HepG2 (cell line): ENCODE measurements around the gene GPR137. TPM values are rescaled to one million over a fixed set of nuclear protein-coding genes. Genes with fewer than 3 reads are reported as not detected.

Source experiments
- CHD2 ChIP-seq: IDR thresholded peaks from 2 replicates; pipeline ENCODE4 v1.6.1; 2011; ENCODE audit warnings: low read depth, low read length, improper control_type of control experiment
- FOXA3 ChIP-seq: IDR thresholded peaks from 2 replicates; pipeline ENCODE4 v1.6.1; 2016; ENCODE audit warnings: missing genetic modification reagents, missing compliant biosample characterization
- GZF1 ChIP-seq: sonication (generic); formaldehyde crosslinking; IDR thresholded peaks from 2 replicates; pipeline ENCODE4 v1.5.1; 2020; ENCODE audit warnings: mild to moderate bottlenecking, missing genetic modification reagents
- KLF16 ChIP-seq, 2 experiments: sonication (generic) in 1 of 2; formaldehyde crosslinking in 1 of 2; IDR thresholded peaks; 2 replicates each; pipeline versions ENCODE4 v1.6.1 to v1.8.0; 2016 to 2023; ENCODE audit warnings: missing genetic modification reagents in 2 of 2, missing compliant biosample characterization in 1 of 2
- MTA3 ChIP-seq: sonication (generic); formaldehyde crosslinking; IDR thresholded peaks from 2 replicates; pipeline ENCODE4 v1.4.0; 2020; ENCODE audit warnings: missing genetic modification reagents
- NFRKB ChIP-seq: fragments of 450-650 bp; IDR thresholded peaks from 2 replicates; pipeline ENCODE4 v1.6.1; 2017
- PHF21A ChIP-seq: sonication (generic); formaldehyde crosslinking; IDR thresholded peaks from 2 replicates; pipeline ENCODE4 v1.5.0; 2020; ENCODE audit warnings: mild to moderate bottlenecking, missing genetic modification reagents
- RNF2 ChIP-seq: fragments of 450-650 bp; conservative IDR thresholded peaks from 2 replicates; pipeline ENCODE4 v1.6.1; 2016; ENCODE audit warnings: low read depth
- SRSF1 ChIP-seq: fragments of 200-400 bp; formaldehyde crosslinking; optimal IDR thresholded peaks from 2 replicates; pipeline ENCODE3; 2017; ENCODE audit warnings: mild to moderate bottlenecking, low read depth, low read length, moderate library complexity
- TCF7L2 ChIP-seq: IDR thresholded peaks from 2 replicates; pipeline ENCODE4 v1.6.1; 2011; ENCODE audit warnings: mild to moderate bottlenecking, low read depth, low read length, moderate library complexity
- TMF1 ChIP-seq: sonication (generic); formaldehyde crosslinking; IDR thresholded peaks from 2 replicates; pipeline ENCODE4 v1.8.1; 2022; ENCODE audit warnings: low read depth, missing genetic modification reagents
- ZBTB7A ChIP-seq: sonication (generic); formaldehyde crosslinking; IDR thresholded peaks from 2 replicates; pipeline ENCODE4 v1.8.0; 2022; ENCODE audit warnings: mild to moderate bottlenecking, missing genetic modification reagents
- ZNF772 ChIP-seq: sonication (generic); formaldehyde crosslinking; IDR thresholded peaks from 2 replicates; pipeline ENCODE4 v1.5.0; 2020; ENCODE audit warnings: mild to moderate bottlenecking, missing genetic modification reagents
- ZNF775 ChIP-seq: sonication (generic); formaldehyde crosslinking; IDR thresholded peaks from 2 replicates; pipeline ENCODE4 v1.4.0; 2020; ENCODE audit warnings: missing genetic modification reagents, mild to moderate bottlenecking, moderate library complexity, borderline replicate concordance
- polyA plus RNA-seq, 8 experiments: library from polyadenylated mRNA; depleted of rRNA in 3 of 8; stranded (reverse) in 7 of 8; unstranded in 1 of 8; fragments of >200 nt; fragmentation: Illumina TruSeq in 4 of 8; extraction: Trizol in 4 of 8; gene quantifications; 2 replicates each; pipeline versions ENCODE4 v1.2.1 to v1.2.3, GENCODE V29; 2011 to 2016; ENCODE audit warnings: low read depth in 4 of 8, missing spikeins in 1 of 8, mixed read lengths in 1 of 8; ENCODE audit not compliant: insufficient read depth in 1 of 8
- total RNA-seq, 5 experiments: library from RNA; depleted of rRNA; stranded (reverse); fragments of >200 nt; fragmentation: Illumina TruSeq; extraction: Trizol; gene quantifications; 2 replicates each; pipeline ENCODE4 v1.2.3, GENCODE V29; 2016; ENCODE audit warnings: low read depth in 1 of 5
- TF ChIP-seq, protein P1 (sequence below): sonication (generic); formaldehyde crosslinking; IDR thresholded peaks from 2 replicates; pipeline ENCODE4 v1.5.1; 2020; ENCODE audit warnings: mild to moderate bottlenecking, missing genetic modification reagents, moderate library complexity
- TF ChIP-seq, protein P2 (sequence below): sonication (generic); formaldehyde crosslinking; IDR thresholded peaks from 2 replicates; pipeline ENCODE4 v1.9.0; 2021; ENCODE audit warnings: missing genetic modification reagents, borderline replicate concordance
- TF ChIP-seq, protein P3 (sequence below): sonication (generic); formaldehyde crosslinking; IDR thresholded peaks from 2 replicates; pipeline ENCODE4 v1.5.1; 2020; ENCODE audit warnings: mild to moderate bottlenecking, missing genetic modification reagents, borderline replicate concordance
- TF ChIP-seq, protein P4 (sequence below): sonication (generic); formaldehyde crosslinking; IDR thresholded peaks from 2 replicates; pipeline ENCODE4 v1.4.0; 2020; ENCODE audit warnings: low read depth, missing genetic modification reagents

Gene GPR137
- total and polyA plus RNA-seq, 2 of the 13 experiments (the other 11 are each of a cell fraction or from before 2014, with no cell fraction given) = 8.5 to 13.2 TPM

DNA sequence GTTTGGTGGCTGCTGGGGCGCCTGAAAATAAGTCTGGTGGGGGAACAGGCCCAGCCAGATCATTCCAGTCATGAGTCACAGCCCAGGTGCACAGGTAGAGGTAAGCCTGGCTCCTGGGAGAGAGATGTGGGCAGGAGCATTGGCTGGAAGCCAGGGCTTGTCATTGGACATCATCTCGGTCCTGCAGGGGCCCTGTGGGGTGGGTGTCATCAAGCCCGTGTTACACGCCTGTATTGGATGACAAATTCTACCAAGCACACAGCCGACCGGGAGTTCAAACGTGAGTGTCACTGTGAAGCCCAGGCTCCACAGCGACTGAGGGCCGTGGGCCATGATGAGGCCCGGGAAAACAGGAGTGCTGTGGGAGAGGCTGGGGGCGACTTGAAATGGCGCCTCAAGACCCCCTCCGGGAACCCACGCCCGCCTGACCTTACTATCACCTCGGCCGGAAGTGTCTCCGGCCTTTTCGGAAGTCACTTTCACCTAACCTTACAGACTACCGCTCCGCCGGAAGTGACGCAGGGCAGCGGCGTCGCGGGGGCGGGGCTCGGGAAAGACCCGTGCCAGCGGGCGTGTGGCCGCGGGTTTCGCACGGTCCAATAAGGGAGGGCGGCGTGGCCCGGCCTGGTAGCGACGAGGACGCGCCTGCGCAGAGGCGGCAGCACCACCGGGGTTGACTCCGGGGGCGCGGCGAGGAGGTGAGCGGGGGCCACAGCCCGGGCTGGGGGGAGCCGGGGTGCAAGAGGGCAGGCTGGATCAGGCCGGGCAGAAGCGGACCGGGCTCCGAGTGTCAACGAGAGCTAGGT, 45.0 kb upstream of the GPR137 start, which contains the start of gene FKBP2 (continued):
- TF ChIP-seq, protein P1, sequence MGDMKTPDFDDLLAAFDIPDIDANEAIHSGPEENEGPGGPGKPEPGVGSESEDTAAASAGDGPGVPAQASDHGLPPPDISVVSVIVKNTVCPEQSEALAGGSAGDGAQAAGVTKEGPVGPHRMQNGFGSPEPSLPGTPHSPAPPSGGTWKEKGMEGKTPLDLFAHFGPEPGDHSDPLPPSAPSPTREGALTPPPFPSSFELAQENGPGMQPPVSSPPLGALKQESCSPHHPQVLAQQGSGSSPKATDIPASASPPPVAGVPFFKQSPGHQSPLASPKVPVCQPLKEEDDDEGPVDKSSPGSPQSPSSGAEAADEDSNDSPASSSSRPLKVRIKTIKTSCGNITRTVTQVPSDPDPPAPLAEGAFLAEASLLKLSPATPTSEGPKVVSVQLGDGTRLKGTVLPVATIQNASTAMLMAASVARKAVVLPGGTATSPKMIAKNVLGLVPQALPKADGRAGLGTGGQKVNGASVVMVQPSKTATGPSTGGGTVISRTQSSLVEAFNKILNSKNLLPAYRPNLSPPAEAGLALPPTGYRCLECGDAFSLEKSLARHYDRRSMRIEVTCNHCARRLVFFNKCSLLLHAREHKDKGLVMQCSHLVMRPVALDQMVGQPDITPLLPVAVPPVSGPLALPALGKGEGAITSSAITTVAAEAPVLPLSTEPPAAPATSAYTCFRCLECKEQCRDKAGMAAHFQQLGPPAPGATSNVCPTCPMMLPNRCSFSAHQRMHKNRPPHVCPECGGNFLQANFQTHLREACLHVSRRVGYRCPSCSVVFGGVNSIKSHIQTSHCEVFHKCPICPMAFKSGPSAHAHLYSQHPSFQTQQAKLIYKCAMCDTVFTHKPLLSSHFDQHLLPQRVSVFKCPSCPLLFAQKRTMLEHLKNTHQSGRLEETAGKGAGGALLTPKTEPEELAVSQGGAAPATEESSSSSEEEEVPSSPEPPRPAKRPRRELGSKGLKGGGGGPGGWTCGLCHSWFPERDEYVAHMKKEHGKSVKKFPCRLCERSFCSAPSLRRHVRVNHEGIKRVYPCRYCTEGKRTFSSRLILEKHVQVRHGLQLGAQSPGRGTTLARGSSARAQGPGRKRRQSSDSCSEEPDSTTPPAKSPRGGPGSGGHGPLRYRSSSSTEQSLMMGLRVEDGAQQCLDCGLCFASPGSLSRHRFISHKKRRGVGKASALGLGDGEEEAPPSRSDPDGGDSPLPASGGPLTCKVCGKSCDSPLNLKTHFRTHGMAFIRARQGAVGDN = peak; percentile 89
- TF ChIP-seq CHD2 = no peak
- no peak for TF ChIP-seq MTA3 (CRISPR knock-in tag)
- 0 out of 2 replicates have a peak, but pooled peaks have one; percentile 54 for TF ChIP-seq TMF1 (CRISPR knock-in tag)
- TF ChIP-seq ZBTB7A (CRISPR knock-in tag) = peak; percentile 77
- TF ChIP-seq PHF21A (CRISPR knock-in tag) = peak; percentile 54
- peak in 1 of 2 experiments; percentile 50; a peak in 1 of 4 replicates for TF ChIP-seq KLF16 (CRISPR knock-in tag; IDR thresholded peaks at IDR 0.05)
- TF ChIP-seq FOXA3 (CRISPR knock-in tag) = no peak
- TF ChIP-seq, protein P2, sequence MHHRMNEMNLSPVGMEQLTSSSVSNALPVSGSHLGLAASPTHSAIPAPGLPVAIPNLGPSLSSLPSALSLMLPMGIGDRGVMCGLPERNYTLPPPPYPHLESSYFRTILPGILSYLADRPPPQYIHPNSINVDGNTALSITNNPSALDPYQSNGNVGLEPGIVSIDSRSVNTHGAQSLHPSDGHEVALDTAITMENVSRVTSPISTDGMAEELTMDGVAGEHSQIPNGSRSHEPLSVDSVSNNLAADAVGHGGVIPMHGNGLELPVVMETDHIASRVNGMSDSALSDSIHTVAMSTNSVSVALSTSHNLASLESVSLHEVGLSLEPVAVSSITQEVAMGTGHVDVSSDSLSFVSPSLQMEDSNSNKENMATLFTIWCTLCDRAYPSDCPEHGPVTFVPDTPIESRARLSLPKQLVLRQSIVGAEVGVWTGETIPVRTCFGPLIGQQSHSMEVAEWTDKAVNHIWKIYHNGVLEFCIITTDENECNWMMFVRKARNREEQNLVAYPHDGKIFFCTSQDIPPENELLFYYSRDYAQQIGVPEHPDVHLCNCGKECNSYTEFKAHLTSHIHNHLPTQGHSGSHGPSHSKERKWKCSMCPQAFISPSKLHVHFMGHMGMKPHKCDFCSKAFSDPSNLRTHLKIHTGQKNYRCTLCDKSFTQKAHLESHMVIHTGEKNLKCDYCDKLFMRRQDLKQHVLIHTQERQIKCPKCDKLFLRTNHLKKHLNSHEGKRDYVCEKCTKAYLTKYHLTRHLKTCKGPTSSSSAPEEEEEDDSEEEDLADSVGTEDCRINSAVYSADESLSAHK (CRISPR knock-in tag) = no peak
- TF ChIP-seq ZNF772 = no peak
- TF ChIP-seq RNF2 = no peak
- TF ChIP-seq, protein P3, sequence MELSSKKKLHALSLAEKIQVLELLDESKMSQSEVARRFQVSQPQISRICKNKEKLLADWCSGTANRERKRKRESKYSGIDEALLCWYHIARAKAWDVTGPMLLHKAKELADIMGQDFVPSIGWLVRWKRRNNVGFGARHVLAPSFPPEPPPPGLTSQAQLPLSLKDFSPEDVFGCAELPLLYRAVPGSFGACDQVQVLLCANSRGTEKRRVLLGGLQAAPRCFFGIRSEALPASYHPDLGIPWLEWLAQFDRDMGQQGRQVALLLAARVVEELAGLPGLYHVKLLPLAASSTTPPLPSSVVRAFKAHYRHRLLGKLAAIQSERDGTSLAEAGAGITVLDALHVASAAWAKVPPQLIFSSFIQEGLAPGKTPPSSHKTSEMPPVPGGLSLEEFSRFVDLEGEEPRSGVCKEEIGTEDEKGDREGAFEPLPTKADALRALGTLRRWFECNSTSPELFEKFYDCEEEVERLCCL (CRISPR knock-in tag) = no peak
- no peak for TF ChIP-seq NFRKB
- TF ChIP-seq GZF1 (CRISPR knock-in tag) = no peak; the same call in 1 of the 2 replicates
- TF ChIP-seq, protein P4, sequence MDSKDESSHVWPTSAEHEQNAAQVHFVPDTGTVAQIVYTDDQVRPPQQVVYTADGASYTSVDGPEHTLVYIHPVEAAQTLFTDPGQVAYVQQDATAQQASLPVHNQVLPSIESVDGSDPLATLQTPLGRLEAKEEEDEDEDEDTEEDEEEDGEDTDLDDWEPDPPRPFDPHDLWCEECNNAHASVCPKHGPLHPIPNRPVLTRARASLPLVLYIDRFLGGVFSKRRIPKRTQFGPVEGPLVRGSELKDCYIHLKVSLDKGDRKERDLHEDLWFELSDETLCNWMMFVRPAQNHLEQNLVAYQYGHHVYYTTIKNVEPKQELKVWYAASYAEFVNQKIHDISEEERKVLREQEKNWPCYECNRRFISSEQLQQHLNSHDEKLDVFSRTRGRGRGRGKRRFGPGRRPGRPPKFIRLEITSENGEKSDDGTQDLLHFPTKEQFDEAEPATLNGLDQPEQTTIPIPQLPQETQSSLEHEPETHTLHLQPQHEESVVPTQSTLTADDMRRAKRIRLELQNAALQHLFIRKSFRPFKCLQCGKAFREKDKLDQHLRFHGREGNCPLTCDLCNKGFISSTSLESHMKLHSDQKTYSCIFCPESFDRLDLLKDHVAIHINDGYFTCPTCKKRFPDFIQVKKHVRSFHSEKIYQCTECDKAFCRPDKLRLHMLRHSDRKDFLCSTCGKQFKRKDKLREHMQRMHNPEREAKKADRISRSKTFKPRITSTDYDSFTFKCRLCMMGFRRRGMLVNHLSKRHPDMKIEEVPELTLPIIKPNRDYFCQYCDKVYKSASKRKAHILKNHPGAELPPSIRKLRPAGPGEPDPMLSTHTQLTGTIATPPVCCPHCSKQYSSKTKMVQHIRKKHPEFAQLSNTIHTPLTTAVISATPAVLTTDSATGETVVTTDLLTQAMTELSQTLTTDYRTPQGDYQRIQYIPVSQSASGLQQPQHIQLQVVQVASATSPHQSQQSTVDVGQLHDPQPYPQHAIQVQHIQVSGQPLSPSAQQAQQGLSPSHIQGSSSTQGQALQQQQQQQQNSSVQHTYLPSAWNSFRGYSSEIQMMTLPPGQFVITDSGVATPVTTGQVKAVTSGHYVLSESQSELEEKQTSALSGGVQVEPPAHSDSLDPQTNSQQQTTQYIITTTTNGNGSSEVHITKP (CRISPR knock-in tag) = no peak
- TF ChIP-seq ZNF775 = no peak
- no peak for TF ChIP-seq TCF7L2
- peak; percentile 51 for TF ChIP-seq SRSF1
